ENCODE data around the gene HPS3.
A peak's percentile ranks its signal among the peaks of the same experiment; 100 is the strongest.

The HPS3 gene

DNA sequence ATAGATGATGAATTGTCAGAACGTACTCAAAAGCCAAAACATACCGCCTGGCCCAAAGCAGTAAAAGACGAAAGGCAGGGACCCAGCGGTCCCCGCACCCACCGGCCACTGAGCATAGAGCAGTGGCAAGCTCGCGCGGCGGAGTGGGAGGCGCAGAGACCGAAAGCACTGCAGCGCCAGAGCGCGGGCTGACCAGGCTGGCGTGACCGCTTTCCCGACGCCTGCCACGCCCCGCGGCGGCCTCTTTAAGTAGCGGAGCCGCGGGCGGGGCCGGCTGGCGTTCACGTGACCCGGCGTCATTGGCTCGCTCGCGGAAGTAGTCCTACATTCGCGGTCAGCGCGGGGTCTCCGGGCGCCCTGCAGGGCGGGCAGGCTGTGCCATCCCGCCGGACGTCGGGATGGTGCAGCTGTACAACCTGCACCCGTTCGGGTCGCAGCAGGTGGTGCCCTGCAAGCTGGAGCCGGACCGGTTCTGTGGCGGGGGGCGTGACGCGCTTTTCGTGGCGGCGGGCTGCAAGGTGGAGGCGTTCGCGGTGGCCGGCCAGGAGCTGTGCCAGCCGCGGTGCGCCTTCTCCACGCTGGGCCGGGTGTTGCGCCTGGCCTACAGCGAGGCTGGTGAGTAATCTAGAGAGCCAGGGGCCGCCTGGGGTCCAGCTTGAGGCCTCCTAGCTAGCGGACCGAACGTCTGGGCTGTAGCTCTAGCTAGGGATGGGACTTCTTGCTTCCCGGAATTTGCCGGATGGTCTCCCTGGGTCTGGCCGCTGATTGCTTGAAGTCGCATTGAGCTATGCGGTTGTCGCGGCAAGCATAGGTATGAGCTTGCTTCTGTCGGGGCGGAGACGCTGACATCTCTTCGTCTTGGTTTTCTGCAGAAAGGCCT, at the start of gene HPS3:
HPS3 (plus strand) TSS at position 313 of the 880 bp plus-strand sequence; CDS start at position 399, 86 bp downstream.
- DNase-seq (ENCODE audit: low read depth, low spot score) = no peak
- peak; percentile 4 for TF ChIP-seq CTCF (IDR thresholded peaks at IDR 0.05; ENCODE audit: insufficient read depth, low read length, missing control alignments)
- ChIA-PET CTCF (interaction anchor here (0.8 to 3.1 kb wide), 8 partner anchors 10 to 204 kb away, joined by 3 to 37 read pairs (median 4); partner anchors contain the start of gene TM4SF18), POLR2A (interaction anchor here (0.6 to 1.8 kb wide), 5 partner anchors 37 to 179 kb away, joined by 3 to 5 read pairs (median 3); no protein-coding TSS in a partner anchor)
- H3K4me3 ChIP-seq (ENCODE audit: low read depth, low read length) = peak within 1 kb of the TSS; percentile 95

GRCh38 chr3:149080011-149080698, 49.3 kb upstream of the HPS3 start:
- CTCF ChIA-PET = no interaction called here

GRCh38 chr3:149080699-149081091, 48.7 kb upstream of the HPS3 start:
- no peak for TF ChIP-seq CTCF (IDR thresholded peaks at IDR 0.05; ENCODE audit: insufficient read depth, low read length, missing control alignments)
- DNase-seq (ENCODE audit: low read depth, low spot score) = no peak
- H3K4me3 ChIP-seq (ENCODE audit: low read depth, low read length) = no peak overlapping the region
- CTCF ChIA-PET = no interaction called here
- POLR2A ChIA-PET = no interaction called here

More at GRCh38 chr3:149080011-149080698, 49.3 kb upstream of the HPS3 start:
- TF ChIP-seq CTCF (IDR thresholded peaks at IDR 0.05; ENCODE audit: insufficient read depth, low read length, missing control alignments) = no peak
- POLR2A ChIA-PET = interaction anchor here (0.9 kb wide), 1 partner anchor 10 kb away, joined by 3 read pairs; no protein-coding TSS in a partner anchor
- no peak overlapping the region for H3K4me3 ChIP-seq (ENCODE audit: low read depth, low read length)
- no peak for DNase-seq (ENCODE audit: low read depth, low spot score)

- DNase-seq (ENCODE audit: low read depth, low spot score) = no peak
- POLR2A ChIA-PET = no interaction called here
- H3K4me3 ChIP-seq (ENCODE audit: low read depth, low read length) = no peak overlapping the region
- CTCF ChIA-PET = no interaction called here
- TF ChIP-seq CTCF (IDR thresholded peaks at IDR 0.05; ENCODE audit: insufficient read depth, low read length, missing control alignments) = no peak
Observed at GRCh38 chr3:149081772-149082171, 47.7 kb upstream of the HPS3 start.

- CTCF ChIA-PET = interaction anchor here (1.0 kb wide), 1 partner anchor 35 kb away, joined by 3 read pairs; no protein-coding TSS in a partner anchor
- POLR2A ChIA-PET = no interaction called here
- DNase-seq (ENCODE audit: low read depth, low spot score) = no peak
- TF ChIP-seq CTCF (IDR thresholded peaks at IDR 0.05; ENCODE audit: insufficient read depth, low read length, missing control alignments) = no peak
- H3K4me3 ChIP-seq (ENCODE audit: low read depth, low read length) = peak overlapping the region; percentile 90
Observed at GRCh38 chr3:149085828-149086231, 43.6 kb upstream of the HPS3 start.

All from AG04449 (cell line).